ENCODE measurements around the gene BMPR1A. TPM values are rescaled to one million over a fixed set of nuclear protein-coding genes. Genes with fewer than 3 reads are reported as not detected.
"Not testable (repeated sequence)": the region's sequence is repeated elsewhere in the genome, so short reads cannot be mapped to it uniquely, and the experiment has no call there.

The BMPR1A gene
- total RNA-seq, 4 donors from 2014 or later, result 21.1 to 33.3 (median 26.7) TPM

GRCh38 chr10:86851328-86852207, 95.1 kb downstream of the BMPR1A start:
- Histone ChIP-seq H3K4me1 (peaks cover 4% of the 10 kb centered on the region), H3K27me3 (no peaks in the 10 kb centered on the region), H3K4me3 (no peak overlapping the region), H3K27ac (peak overlapping the region; percentile 43), H3K36me3 (no peaks in the 10 kb centered on the region), H3K9me3 (no peaks in the 10 kb centered on the region)
- WGBS, result 69% methylated on average over 11 of the region's 11 CpGs
- TF ChIP-seq POLR2A (IDR thresholded peaks at IDR 0.05) (no peak), CTCF (IDR thresholded peaks at IDR 0.05) (no peak), POLR2AphosphoS5 (IDR thresholded peaks at IDR 0.05) (no peak), EP300 (IDR thresholded peaks at IDR 0.05) (no peak)
- DNase-seq (ENCODE audit: low spot score in 2 of 2), result no peak

- not testable (repeated sequence) for H3K27ac ChIP-seq; H3K4me1 ChIP-seq; H3K9me3 ChIP-seq; H3K27me3 ChIP-seq; H3K4me3 ChIP-seq; DNase-seq (ENCODE audit: low spot score in 2 of 2); H3K36me3 ChIP-seq
- WGBS, result 95% methylated on average over 12 of the region's 12 CpGs
These were observed 97.2 kb downstream of the BMPR1A start for GRCh38 chr10:86853582-86853981.

GRCh38 chr10:86855513-86855912, 99.1 kb downstream of the BMPR1A start:
- Histone ChIP-seq H3K9me3 (no peaks in the 10 kb centered on the region), H3K4me1 (peaks cover 4% of the 10 kb centered on the region), H3K36me3 (no peaks in the 10 kb centered on the region), H3K27me3 (no peaks in the 10 kb centered on the region), H3K4me3 (no peak overlapping the region), H3K27ac (no peak overlapping the region)
- TF ChIP-seq POLR2A (IDR thresholded peaks at IDR 0.05) (no peak), EP300 (IDR thresholded peaks at IDR 0.05) (no peak), POLR2AphosphoS5 (IDR thresholded peaks at IDR 0.05) (no peak), CTCF (IDR thresholded peaks at IDR 0.05) (no peak)
- DNase-seq (ENCODE audit: low spot score in 2 of 2), result no peak
- whole genome bisulfite sequencing, result 62% methylated on average over 1 of the region's 1 CpG

DNA sequence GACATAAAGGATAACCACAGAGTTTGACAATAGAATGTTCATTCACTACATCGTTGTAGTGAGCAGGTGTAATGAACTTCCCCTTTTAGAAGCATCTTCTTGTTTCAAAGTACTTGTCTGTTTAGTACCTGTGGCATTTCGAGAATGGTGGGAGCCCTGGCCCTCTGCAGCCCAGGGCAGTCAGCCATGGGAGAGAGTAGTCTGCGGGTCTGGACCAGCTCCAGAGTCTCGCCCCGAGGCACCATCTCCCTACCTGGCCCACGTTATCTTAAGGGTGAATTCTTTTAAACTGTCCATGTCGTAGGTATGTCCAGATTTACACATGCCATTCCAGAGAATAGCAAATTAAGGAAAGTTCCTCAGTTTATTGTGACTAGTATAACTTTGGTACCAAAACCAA, 99.7 kb downstream of the BMPR1A start:
- Histone ChIP-seq H3K4me1 (peaks cover 4% of the 10 kb centered on the region), H3K9me3 (no peaks in the 10 kb centered on the region), H3K27me3 (no peaks in the 10 kb centered on the region), H3K4me3 (no peak overlapping the region), H3K36me3 (no peaks in the 10 kb centered on the region), H3K27ac (no peak overlapping the region)
- TF ChIP-seq POLR2AphosphoS5 (IDR thresholded peaks at IDR 0.05) (no peak), POLR2A (IDR thresholded peaks at IDR 0.05) (no peak), EP300 (IDR thresholded peaks at IDR 0.05) (no peak), CTCF (IDR thresholded peaks at IDR 0.05) (no peak)
- 75% methylated on average over 7 of the region's 7 CpGs for WGBS
- DNase-seq (ENCODE audit: low spot score in 2 of 2), result no peak

- no peak overlapping the region for H3K4me3 ChIP-seq
- no peaks in the 10 kb centered on the region for H3K4me1 ChIP-seq
- H3K9me3 ChIP-seq, result no peaks in the 10 kb centered on the region
- no peaks in the 10 kb centered on the region for H3K36me3 ChIP-seq
- no peaks in the 10 kb centered on the region for H3K27me3 ChIP-seq
- DNase-seq (ENCODE audit: low spot score in 2 of 2), result no peak
- WGBS, result 56% methylated on average over 3 of the region's 3 CpGs
- H3K27ac ChIP-seq, result no peak overlapping the region
- TF ChIP-seq CTCF (IDR thresholded peaks at IDR 0.05) (no peak), POLR2A (IDR thresholded peaks at IDR 0.05) (no peak), EP300 (IDR thresholded peaks at IDR 0.05) (no peak), POLR2AphosphoS5 (IDR thresholded peaks at IDR 0.05) (no peak)
These were observed 100.8 kb downstream of the BMPR1A start for GRCh38 chr10:86857128-86857721.

Data from suprapubic skin (tissue), 4 donors.